ENCODE measurements around the gene PPFIA2.

The PPFIA2 gene

DNA sequence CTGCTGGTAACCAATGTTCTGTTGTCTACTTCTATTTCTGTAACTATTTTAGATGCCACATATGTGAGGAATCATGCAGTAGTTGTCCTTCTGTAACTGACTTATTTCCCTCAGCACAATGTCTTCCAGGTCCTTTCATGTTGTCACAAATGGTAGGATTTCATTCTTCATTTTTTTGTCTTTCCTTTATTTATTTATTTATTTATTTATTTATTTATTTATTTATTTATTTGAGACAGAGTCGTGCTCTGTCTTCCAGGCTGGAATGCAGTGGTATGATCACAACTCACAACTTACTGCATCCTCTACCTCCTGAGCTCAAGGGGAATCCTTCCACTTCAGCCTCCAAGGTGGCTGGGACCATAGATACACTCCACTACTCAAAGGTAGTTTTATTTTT is 288.2 kb downstream of the PPFIA2 start:
- TF ChIP-seq ZBTB7A (IDR thresholded peaks at IDR 0.05; ENCODE audit: low read depth) (no peak), TEAD4 (IDR thresholded peaks at IDR 0.05) (no peak), CREB1 (IDR thresholded peaks at IDR 0.05; ENCODE audit: low read depth) (no peak), NFIC (IDR thresholded peaks at IDR 0.05) (no peak), RAD21 (IDR thresholded peaks at IDR 0.05; ENCODE audit: low read depth) (no peak), TCF12 (IDR thresholded peaks at IDR 0.05; ENCODE audit: low read depth) (no peak), TAF1 (IDR thresholded peaks at IDR 0.05; ENCODE audit: low read depth) (no peak), MAX (IDR thresholded peaks at IDR 0.05) (no peak), CEBPB (IDR thresholded peaks at IDR 0.05) (no peak), FOXM1 (IDR thresholded peaks at IDR 0.05; ENCODE audit: borderline replicate concordance, low read depth) (no peak), EGR1 (IDR thresholded peaks at IDR 0.05) (no peak), EP300 (IDR thresholded peaks at IDR 0.05; ENCODE audit: borderline replicate concordance) (no peak), YY1 (IDR thresholded peaks at IDR 0.05; ENCODE audit: low read depth) (no peak)
- TF ChIP-seq, protein P1, sequence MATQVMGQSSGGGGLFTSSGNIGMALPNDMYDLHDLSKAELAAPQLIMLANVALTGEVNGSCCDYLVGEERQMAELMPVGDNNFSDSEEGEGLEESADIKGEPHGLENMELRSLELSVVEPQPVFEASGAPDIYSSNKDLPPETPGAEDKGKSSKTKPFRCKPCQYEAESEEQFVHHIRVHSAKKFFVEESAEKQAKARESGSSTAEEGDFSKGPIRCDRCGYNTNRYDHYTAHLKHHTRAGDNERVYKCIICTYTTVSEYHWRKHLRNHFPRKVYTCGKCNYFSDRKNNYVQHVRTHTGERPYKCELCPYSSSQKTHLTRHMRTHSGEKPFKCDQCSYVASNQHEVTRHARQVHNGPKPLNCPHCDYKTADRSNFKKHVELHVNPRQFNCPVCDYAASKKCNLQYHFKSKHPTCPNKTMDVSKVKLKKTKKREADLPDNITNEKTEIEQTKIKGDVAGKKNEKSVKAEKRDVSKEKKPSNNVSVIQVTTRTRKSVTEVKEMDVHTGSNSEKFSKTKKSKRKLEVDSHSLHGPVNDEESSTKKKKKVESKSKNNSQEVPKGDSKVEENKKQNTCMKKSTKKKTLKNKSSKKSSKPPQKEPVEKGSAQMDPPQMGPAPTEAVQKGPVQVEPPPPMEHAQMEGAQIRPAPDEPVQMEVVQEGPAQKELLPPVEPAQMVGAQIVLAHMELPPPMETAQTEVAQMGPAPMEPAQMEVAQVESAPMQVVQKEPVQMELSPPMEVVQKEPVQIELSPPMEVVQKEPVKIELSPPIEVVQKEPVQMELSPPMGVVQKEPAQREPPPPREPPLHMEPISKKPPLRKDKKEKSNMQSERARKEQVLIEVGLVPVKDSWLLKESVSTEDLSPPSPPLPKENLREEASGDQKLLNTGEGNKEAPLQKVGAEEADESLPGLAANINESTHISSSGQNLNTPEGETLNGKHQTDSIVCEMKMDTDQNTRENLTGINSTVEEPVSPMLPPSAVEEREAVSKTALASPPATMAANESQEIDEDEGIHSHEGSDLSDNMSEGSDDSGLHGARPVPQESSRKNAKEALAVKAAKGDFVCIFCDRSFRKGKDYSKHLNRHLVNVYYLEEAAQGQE (IDR thresholded peaks at IDR 0.05; ENCODE audit: low read depth), result no peak
- TF ChIP-seq, protein P2, sequence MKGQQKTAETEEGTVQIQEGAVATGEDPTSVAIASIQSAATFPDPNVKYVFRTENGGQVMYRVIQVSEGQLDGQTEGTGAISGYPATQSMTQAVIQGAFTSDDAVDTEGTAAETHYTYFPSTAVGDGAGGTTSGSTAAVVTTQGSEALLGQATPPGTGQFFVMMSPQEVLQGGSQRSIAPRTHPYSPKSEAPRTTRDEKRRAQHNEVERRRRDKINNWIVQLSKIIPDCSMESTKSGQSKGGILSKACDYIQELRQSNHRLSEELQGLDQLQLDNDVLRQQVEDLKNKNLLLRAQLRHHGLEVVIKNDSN (IDR thresholded peaks at IDR 0.05), result no peak

- TF ChIP-seq YY1 (IDR thresholded peaks at IDR 0.05; ENCODE audit: low read depth) (no peak), TAF1 (IDR thresholded peaks at IDR 0.05; ENCODE audit: low read depth) (no peak), TEAD4 (IDR thresholded peaks at IDR 0.05) (no peak), MAX (IDR thresholded peaks at IDR 0.05) (no peak), CREB1 (IDR thresholded peaks at IDR 0.05; ENCODE audit: low read depth) (no peak), FOXM1 (IDR thresholded peaks at IDR 0.05; ENCODE audit: borderline replicate concordance, low read depth) (no peak), TCF12 (IDR thresholded peaks at IDR 0.05; ENCODE audit: low read depth) (no peak), ZBTB7A (IDR thresholded peaks at IDR 0.05; ENCODE audit: low read depth) (no peak)
- TF ChIP-seq, protein P1 (IDR thresholded peaks at IDR 0.05; ENCODE audit: low read depth), result no peak
Measured at GRCh38 chr12:81468206-81468605, 290.9 kb downstream of the PPFIA2 start.

DNA sequence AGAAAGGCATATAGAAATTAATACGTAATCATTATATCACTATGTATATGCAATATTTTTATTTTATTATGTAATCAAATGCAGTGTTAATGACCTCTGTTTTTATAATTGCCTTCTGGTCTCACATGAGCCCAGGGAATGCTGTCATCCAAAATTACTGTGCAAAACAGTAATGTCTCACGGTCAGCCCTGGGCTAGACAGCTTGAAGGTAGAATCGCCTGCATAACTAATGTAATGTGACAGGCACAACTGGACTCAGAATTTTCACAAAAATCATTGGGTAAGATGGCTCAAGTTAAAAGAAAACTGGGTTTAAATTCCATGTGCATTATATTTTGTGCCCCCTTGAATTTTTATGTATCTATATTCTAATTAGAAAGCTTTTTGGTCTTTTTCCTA is 293.3 kb downstream of the PPFIA2 start:
- TF ChIP-seq CEBPB (IDR thresholded peaks at IDR 0.05), result no peak
- TF ChIP-seq, protein P1 (IDR thresholded peaks at IDR 0.05; ENCODE audit: low read depth), result no peak
- no peak for TF ChIP-seq ZBTB7A (IDR thresholded peaks at IDR 0.05; ENCODE audit: low read depth)
- no peak for TF ChIP-seq TAF1 (IDR thresholded peaks at IDR 0.05; ENCODE audit: low read depth)
- no peak for TF ChIP-seq TCF12 (IDR thresholded peaks at IDR 0.05; ENCODE audit: low read depth)
- TF ChIP-seq MAX (IDR thresholded peaks at IDR 0.05), result no peak
- no peak for TF ChIP-seq EGR1 (IDR thresholded peaks at IDR 0.05)
- TF ChIP-seq RAD21 (IDR thresholded peaks at IDR 0.05; ENCODE audit: low read depth), result no peak
- TF ChIP-seq NFIC (IDR thresholded peaks at IDR 0.05), result no peak

- TF ChIP-seq ZBTB7A (IDR thresholded peaks at IDR 0.05; ENCODE audit: low read depth) (no peak), RAD21 (IDR thresholded peaks at IDR 0.05; ENCODE audit: low read depth) (no peak), MAX (IDR thresholded peaks at IDR 0.05) (no peak), TCF12 (IDR thresholded peaks at IDR 0.05; ENCODE audit: low read depth) (no peak), CREB1 (IDR thresholded peaks at IDR 0.05; ENCODE audit: low read depth) (no peak), YY1 (IDR thresholded peaks at IDR 0.05; ENCODE audit: low read depth) (no peak), TAF1 (IDR thresholded peaks at IDR 0.05; ENCODE audit: low read depth) (no peak), NFIC (IDR thresholded peaks at IDR 0.05) (no peak), EP300 (IDR thresholded peaks at IDR 0.05; ENCODE audit: borderline replicate concordance) (no peak), TEAD4 (IDR thresholded peaks at IDR 0.05) (no peak), FOXM1 (IDR thresholded peaks at IDR 0.05; ENCODE audit: borderline replicate concordance, low read depth) (no peak), EGR1 (IDR thresholded peaks at IDR 0.05) (no peak), CEBPB (IDR thresholded peaks at IDR 0.05) (no peak)
- TF ChIP-seq, protein P1 (IDR thresholded peaks at IDR 0.05; ENCODE audit: low read depth), result no peak
- TF ChIP-seq, protein P2 (IDR thresholded peaks at IDR 0.05), result no peak
Measured at GRCh38 chr12:81465191-81465590, 294.0 kb downstream of the PPFIA2 start.
